Activated CD8-positive, alpha-beta memory T cell treated with anti-CD3 and anti-CD28 coated beads, Interleukin-2, amount 50 U/mL, for 1 hour (primary cell): ENCODE measurements around the gene TMEM209.
"Not testable (repeated sequence)": the region's sequence is repeated elsewhere in the genome, so short reads cannot be mapped to it uniquely, and the experiment has no call there.

Experiments
- DNase-seq: peaks from one replicate; pipeline ENCODE4 v3.0.0-alpha.2; 2020; ENCODE audit errors: extremely low read depth

Gene TMEM209

GRCh38 chr7:130162196-130162595 lies 43.0 kb downstream of the TMEM209 start:
- no peak for DNase-seq

- DNase-seq, result no peak
Observed at GRCh38 chr7:130160455-130160854, 44.8 kb downstream of the TMEM209 start.

GRCh38 chr7:130160023-130160422 lies 45.2 kb downstream of the TMEM209 start:
- no peak for DNase-seq

- DNase-seq, result no peak
Observed at GRCh38 chr7:130157700-130158099, 47.5 kb downstream of the TMEM209 start.

- no peak for DNase-seq
Observed at GRCh38 chr7:130156140-130156539, 49.1 kb downstream of the TMEM209 start.

- no peak for DNase-seq
Observed at GRCh38 chr7:130154501-130155317, 50.5 kb downstream of the TMEM209 start.

GRCh38 chr7:130154131-130154500 lies 51.1 kb downstream of the TMEM209 start:
- no peak for DNase-seq

- no peak for DNase-seq
Observed at GRCh38 chr7:130153211-130153908, 51.8 kb downstream of the TMEM209 start.

GRCh38 chr7:130152493-130153210 lies 52.6 kb downstream of the TMEM209 start:
- DNase-seq, result no peak

- DNase-seq, result no peak
Observed at GRCh38 chr7:130151591-130152492, 53.4 kb downstream of the TMEM209 start.

GRCh38 chr7:130150587-130150986 lies 54.6 kb downstream of the TMEM209 start:
- DNase-seq, result no peak

GRCh38 chr7:130149281-130150139 lies 55.7 kb downstream of the TMEM209 start:
- DNase-seq, result no peak

- DNase-seq, result no peak
Observed at GRCh38 chr7:130148561-130148960, 56.6 kb downstream of the TMEM209 start.

- no peak for DNase-seq
Observed at GRCh38 chr7:130147710-130148325, 57.4 kb downstream of the TMEM209 start.

GRCh38 chr7:130146693-130147405 lies 58.4 kb downstream of the TMEM209 start:
- DNase-seq, result no peak

- DNase-seq, result not testable (repeated sequence)
Observed at GRCh38 chr7:130146142-130146541, 59.1 kb downstream of the TMEM209 start.

- DNase-seq, result no peak
Observed at GRCh38 chr7:130145424-130146100, 59.6 kb downstream of the TMEM209 start.

- DNase-seq, result no peak
Observed at GRCh38 chr7:130144312-130145171, 60.7 kb downstream of the TMEM209 start.
